Smooth muscle cell (in vitro differentiated cells): ENCODE data around the gene SLC8A3. TPM values are rescaled to one million over a fixed set of nuclear protein-coding genes. Genes with fewer than 3 reads are reported as not detected.

ENCODE experiments used
- DNase-seq: peaks from one replicate; lab custom pipeline; 2025; ENCODE audit not compliant: unreplicated experiment; lab: John Stamatoyannopoulos, UW
- H2AFZ ChIP-seq: fragments of 200-600 bp; sonication (generic); 2 replicates; pipeline ENCODE4 v1.6.0; 2016; ENCODE audit warnings: antibody characterized with exemption, low read depth, mild to moderate bottlenecking
- H3F3A ChIP-seq: fragments of 200-600 bp; sonication (generic); 2 replicates; pipeline ENCODE4 v1.6.0; 2017; ENCODE audit warnings: antibody characterized with exemption, low read depth
- H3K27ac ChIP-seq: fragments of 200-600 bp; sonication (generic); 2 replicates; pipeline ENCODE4 v1.5.1; 2016; ENCODE audit warnings: low read depth, mild to moderate bottlenecking
- H3K27me3 ChIP-seq: fragments of 200-600 bp; sonication (generic); 2 replicates; pipeline ENCODE4 v1.6.1; 2016; ENCODE audit warnings: low read depth, mild to moderate bottlenecking
- H3K36me3 ChIP-seq: fragments of 200-600 bp; sonication (generic); 2 replicates; pipeline ENCODE4 v1.5.1; 2016; ENCODE audit warnings: low read depth
- H3K4me1 ChIP-seq: fragments of 200-600 bp; sonication (generic); 2 replicates; pipeline ENCODE4 v1.5.1; 2016; ENCODE audit warnings: low read depth
- H3K4me2 ChIP-seq: fragments of 200-600 bp; sonication (generic); 2 replicates; pipeline ENCODE4 v1.6.0; 2016; ENCODE audit warnings: mild to moderate bottlenecking
- H3K4me3 ChIP-seq: fragments of 200-600 bp; sonication (generic); 2 replicates; pipeline ENCODE4 v1.5.1; 2016; ENCODE audit warnings: mild to moderate bottlenecking
- H3K79me2 ChIP-seq: fragments of 200-600 bp; sonication (generic); 2 replicates; pipeline ENCODE4 v1.6.0; 2016; ENCODE audit warnings: low read depth, mild to moderate bottlenecking
- H3K9ac ChIP-seq: fragments of 200-600 bp; sonication (generic); 2 replicates; pipeline ENCODE4 v1.6.0; 2016; ENCODE audit warnings: low read depth
- H3K9me3 ChIP-seq: fragments of 200-600 bp; sonication (generic); replicated peaks from 2 replicates; pipeline ENCODE4 v1.5.1; 2016; ENCODE audit warnings: low read depth
- H4K20me1 ChIP-seq: fragments of 200-600 bp; sonication (generic); 2 replicates; pipeline ENCODE4 v1.6.0; 2016; ENCODE audit warnings: low read depth
- CTCF ChIP-seq: fragments of 200-600 bp; sonication (generic); IDR thresholded peaks from 2 replicates; pipeline ENCODE4 v1.5.1; 2017; ENCODE audit warnings: borderline replicate concordance, mild to moderate bottlenecking, antibody characterized with exemption; ENCODE audit not compliant: insufficient read depth, poor library complexity, severe bottlenecking
- WGBS: methylation state at CpG from one replicate; pipeline ENCODE4 v1.1.7; 2016; ENCODE audit warnings: low lambda C conversion rate; 5-methylcytosine and 5-hydroxymethylcytosine counted together
- polyA plus RNA-seq: library from polyadenylated mRNA; unstranded; fragments of >200 nt; fragmentation: Nextera tagmentation; extraction: Ambion mirVana; gene quantifications from 2 replicates; pipeline ENCODE4 v1.2.1, GENCODE V29; 2016
- total RNA-seq: library from RNA; depleted of rRNA; stranded (reverse); fragments of >200 nt; gene quantifications from 2 replicates; pipeline ENCODE4 v1.2.3, GENCODE V29; 2014

The SLC8A3 gene
- total and polyA plus RNA-seq, 2 experiments from 2014 or later: not detected

GRCh38 chr14:70173569-70173968, 15.2 kb downstream of the SLC8A3 start:
- Histone ChIP-seq H3K27me3 (peaks cover 7% of the 10 kb centered on the region), H2AFZ (no peak overlapping the region), H3K36me3 (no peaks in the 10 kb centered on the region), H3F3A (no peaks in the 10 kb centered on the region), H3K4me3 (no peak overlapping the region), H3K4me2 (no peak overlapping the region), H3K79me2 (no peaks in the 10 kb centered on the region), H4K20me1 (no peaks in the 10 kb centered on the region), H3K4me1 (no peaks in the 10 kb centered on the region), H3K9me3 (no peaks in the 10 kb centered on the region), H3K9ac (no peak overlapping the region), H3K27ac (no peak overlapping the region)
- TF ChIP-seq CTCF: no peak
- WGBS: 94% methylated on average over 6 of the region's 6 CpGs
- no peak for DNase-seq

- WGBS: 86% methylated on average over 8 of the region's 8 CpGs
Measured at GRCh38 chr14:70171726-70172125, 17.0 kb downstream of the SLC8A3 start.

GRCh38 chr14:70170976-70171375, 17.8 kb downstream of the SLC8A3 start:
- no peak overlapping the region for H3K4me2 ChIP-seq
- 86% methylated on average over 4 of the region's 4 CpGs for WGBS
- no peak for DNase-seq
- H3F3A ChIP-seq: no peaks in the 10 kb centered on the region
- no peaks in the 10 kb centered on the region for H3K4me1 ChIP-seq
- no peak overlapping the region for H3K27ac ChIP-seq
- no peaks in the 10 kb centered on the region for H3K36me3 ChIP-seq
- no peaks in the 10 kb centered on the region for H4K20me1 ChIP-seq
- no peaks in the 10 kb centered on the region for H3K9me3 ChIP-seq
- no peak for TF ChIP-seq CTCF
- H3K4me3 ChIP-seq: no peak overlapping the region
- peaks cover 4% of the 10 kb centered on the region for H3K27me3 ChIP-seq
- H3K9ac ChIP-seq: no peak overlapping the region
- H3K79me2 ChIP-seq: no peaks in the 10 kb centered on the region
- H2AFZ ChIP-seq: no peak overlapping the region

More at GRCh38 chr14:70171726-70172125, 17.0 kb downstream of the SLC8A3 start:
- Histone ChIP-seq H3K9me3 (no peaks in the 10 kb centered on the region), H3K4me1 (no peaks in the 10 kb centered on the region), H3K4me3 (no peak overlapping the region), H3F3A (no peaks in the 10 kb centered on the region), H3K79me2 (no peaks in the 10 kb centered on the region), H3K4me2 (no peak overlapping the region), H4K20me1 (no peaks in the 10 kb centered on the region), H2AFZ (no peak overlapping the region), H3K36me3 (no peaks in the 10 kb centered on the region), H3K27me3 (peaks cover 4% of the 10 kb centered on the region), H3K27ac (no peak overlapping the region), H3K9ac (no peak overlapping the region)
- TF ChIP-seq CTCF: no peak
- DNase-seq: no peak

- peaks cover 10% of the 10 kb centered on the region for H3K27me3 ChIP-seq
- 92% methylated on average over 4 of the region's 4 CpGs for WGBS
- H3K79me2 ChIP-seq: no peaks in the 10 kb centered on the region
- no peak overlapping the region for H3K4me3 ChIP-seq
- H3K9ac ChIP-seq: no peak overlapping the region
- H3K27ac ChIP-seq: no peak overlapping the region
- no peak overlapping the region for H2AFZ ChIP-seq
- TF ChIP-seq CTCF: no peak
- no peak overlapping the region for H3K4me2 ChIP-seq
- H3F3A ChIP-seq: no peaks in the 10 kb centered on the region
- no peaks in the 10 kb centered on the region for H3K36me3 ChIP-seq
- H4K20me1 ChIP-seq: no peaks in the 10 kb centered on the region
- no peaks in the 10 kb centered on the region for H3K4me1 ChIP-seq
- no peaks in the 10 kb centered on the region for H3K9me3 ChIP-seq
- no peak for DNase-seq
Measured at GRCh38 chr14:70168406-70168805, 20.3 kb downstream of the SLC8A3 start.
